ENCODE data around the gene XRCC2.

Gene XRCC2

GRCh38 chr7:152608656-152609055 is 67.3 kb downstream of the XRCC2 start:
- no peaks in the 10 kb centered on the region for H3K9me3 ChIP-seq (ENCODE audit: control insufficient read depth, low read length)
- no peaks in the 10 kb centered on the region for H3K4me1 ChIP-seq (ENCODE audit: control insufficient read depth, insufficient read depth, low read length)
- peaks cover 8% of the 10 kb centered on the region for H3K27me3 ChIP-seq (replicated peaks; ENCODE audit: control insufficient read depth, insufficient read depth, low read length)
- no peak overlapping the region for H3K9ac ChIP-seq (ENCODE audit: low read length)
- no peaks in the 10 kb centered on the region for H3K36me3 ChIP-seq (ENCODE audit: control insufficient read depth, insufficient read depth, low read length, severe bottlenecking)
- H3K4me3 ChIP-seq (ENCODE audit: low read length): no peak overlapping the region
- no peak for DNase-seq (ENCODE audit: low read depth)

GRCh38 chr7:152608208-152608607 is 67.7 kb downstream of the XRCC2 start:
- peaks cover 8% of the 10 kb centered on the region for H3K27me3 ChIP-seq (replicated peaks; ENCODE audit: control insufficient read depth, insufficient read depth, low read length)
- no peak overlapping the region for H3K9ac ChIP-seq (ENCODE audit: low read length)
- no peaks in the 10 kb centered on the region for H3K36me3 ChIP-seq (ENCODE audit: control insufficient read depth, insufficient read depth, low read length, severe bottlenecking)
- no peak overlapping the region for H3K4me3 ChIP-seq (ENCODE audit: low read length)
- no peaks in the 10 kb centered on the region for H3K9me3 ChIP-seq (ENCODE audit: control insufficient read depth, low read length)
- no peaks in the 10 kb centered on the region for H3K4me1 ChIP-seq (ENCODE audit: control insufficient read depth, insufficient read depth, low read length)
- DNase-seq (ENCODE audit: low read depth): no peak

- Histone ChIP-seq H3K9ac (ENCODE audit: low read length) (no peak overlapping the region), H3K36me3 (ENCODE audit: control insufficient read depth, insufficient read depth, low read length, severe bottlenecking) (no peaks in the 10 kb centered on the region), H3K9me3 (ENCODE audit: control insufficient read depth, low read length) (no peaks in the 10 kb centered on the region), H3K4me3 (ENCODE audit: low read length) (no peak overlapping the region), H3K4me1 (ENCODE audit: control insufficient read depth, insufficient read depth, low read length) (no peaks in the 10 kb centered on the region), H3K27me3 (replicated peaks; ENCODE audit: control insufficient read depth, insufficient read depth, low read length) (peaks cover 8% of the 10 kb centered on the region)
- DNase-seq (ENCODE audit: low read depth): no peak
These were observed 68.9 kb downstream of the XRCC2 start for GRCh38 chr7:152607007-152607406.

GRCh38 chr7:152602962-152603361 is 73.0 kb downstream of the XRCC2 start:
- H3K36me3 ChIP-seq (ENCODE audit: control insufficient read depth, insufficient read depth, low read length, severe bottlenecking): no peaks in the 10 kb centered on the region
- no peaks in the 10 kb centered on the region for H3K9me3 ChIP-seq (ENCODE audit: control insufficient read depth, low read length)
- no peak overlapping the region for H3K9ac ChIP-seq (ENCODE audit: low read length)
- no peak for DNase-seq (ENCODE audit: low read depth)
- no peak overlapping the region for H3K4me3 ChIP-seq (ENCODE audit: low read length)
- H3K27me3 ChIP-seq (replicated peaks; ENCODE audit: control insufficient read depth, insufficient read depth, low read length): peaks cover 2% of the 10 kb centered on the region
- no peaks in the 10 kb centered on the region for H3K4me1 ChIP-seq (ENCODE audit: control insufficient read depth, insufficient read depth, low read length)

GRCh38 chr7:152601305-152601798 is 74.6 kb downstream of the XRCC2 start:
- H3K9me3 ChIP-seq (ENCODE audit: control insufficient read depth, low read length): no peaks in the 10 kb centered on the region
- no peak overlapping the region for H3K9ac ChIP-seq (ENCODE audit: low read length)
- H3K27me3 ChIP-seq (replicated peaks; ENCODE audit: control insufficient read depth, insufficient read depth, low read length): no peaks in the 10 kb centered on the region
- no peaks in the 10 kb centered on the region for H3K4me1 ChIP-seq (ENCODE audit: control insufficient read depth, insufficient read depth, low read length)
- no peak for DNase-seq (ENCODE audit: low read depth)
- H3K36me3 ChIP-seq (ENCODE audit: control insufficient read depth, insufficient read depth, low read length, severe bottlenecking): no peaks in the 10 kb centered on the region
- no peak overlapping the region for H3K4me3 ChIP-seq (ENCODE audit: low read length)

GRCh38 chr7:152600266-152600665 is 75.7 kb downstream of the XRCC2 start:
- H3K4me3 ChIP-seq (ENCODE audit: low read length): no peak overlapping the region
- H3K9me3 ChIP-seq (ENCODE audit: control insufficient read depth, low read length): no peaks in the 10 kb centered on the region
- no peaks in the 10 kb centered on the region for H3K27me3 ChIP-seq (replicated peaks; ENCODE audit: control insufficient read depth, insufficient read depth, low read length)
- no peak for DNase-seq (ENCODE audit: low read depth)
- no peaks in the 10 kb centered on the region for H3K36me3 ChIP-seq (ENCODE audit: control insufficient read depth, insufficient read depth, low read length, severe bottlenecking)
- H3K9ac ChIP-seq (ENCODE audit: low read length): no peak overlapping the region
- H3K4me1 ChIP-seq (ENCODE audit: control insufficient read depth, insufficient read depth, low read length): no peaks in the 10 kb centered on the region

GRCh38 chr7:152597507-152597906 is 78.4 kb downstream of the XRCC2 start:
- no peak overlapping the region for H3K9ac ChIP-seq (ENCODE audit: low read length)
- DNase-seq (ENCODE audit: low read depth): peak; percentile 27
- no peaks in the 10 kb centered on the region for H3K36me3 ChIP-seq (ENCODE audit: control insufficient read depth, insufficient read depth, low read length, severe bottlenecking)
- H3K27me3 ChIP-seq (replicated peaks; ENCODE audit: control insufficient read depth, insufficient read depth, low read length): no peaks in the 10 kb centered on the region
- no peak overlapping the region for H3K4me3 ChIP-seq (ENCODE audit: low read length)
- H3K4me1 ChIP-seq (ENCODE audit: control insufficient read depth, insufficient read depth, low read length): no peaks in the 10 kb centered on the region
- H3K9me3 ChIP-seq (ENCODE audit: control insufficient read depth, low read length): no peaks in the 10 kb centered on the region

DNA sequence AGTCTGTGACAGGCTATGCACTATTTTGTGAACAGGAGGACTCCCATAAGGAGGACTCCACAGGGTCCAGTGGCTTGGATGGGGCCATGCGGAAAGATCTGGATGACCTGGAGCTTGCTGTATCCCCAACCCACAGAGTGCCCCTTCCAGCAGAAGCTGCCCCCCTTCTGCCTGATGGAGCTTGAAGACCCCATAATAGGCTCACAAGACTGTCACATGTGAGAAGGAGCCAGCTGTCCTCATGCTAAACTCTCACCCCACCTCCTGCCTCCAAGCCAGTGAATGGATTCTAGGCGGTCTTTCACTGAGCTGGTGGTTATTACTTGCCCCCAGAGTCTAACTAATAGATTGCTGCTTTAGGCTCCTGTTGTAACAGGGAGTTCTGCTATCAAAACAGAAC is 79.1 kb downstream of the XRCC2 start:
- no peak for DNase-seq (ENCODE audit: low read depth)
- H3K27me3 ChIP-seq (replicated peaks; ENCODE audit: control insufficient read depth, insufficient read depth, low read length): no peaks in the 10 kb centered on the region
- H3K9ac ChIP-seq (ENCODE audit: low read length): no peak overlapping the region

More for the DNA sequence above, 79.1 kb downstream of the XRCC2 start:
- Histone ChIP-seq H3K36me3 (ENCODE audit: control insufficient read depth, insufficient read depth, low read length, severe bottlenecking) (no peaks in the 10 kb centered on the region), H3K9me3 (ENCODE audit: control insufficient read depth, low read length) (no peaks in the 10 kb centered on the region), H3K4me3 (ENCODE audit: low read length) (no peak overlapping the region), H3K4me1 (ENCODE audit: control insufficient read depth, insufficient read depth, low read length) (no peaks in the 10 kb centered on the region)

Measured in adipocyte (in vitro differentiated cells).